Left colon (tissue), 2 donors: ENCODE measurements around the gene KAT14. TPM values are rescaled to one million over a fixed set of nuclear protein-coding genes. Genes with fewer than 3 reads are reported as not detected.
"Not testable (repeated sequence)": the region's sequence is repeated elsewhere in the genome, so short reads cannot be mapped to it uniquely, and the experiment has no call there.

ENCODE experiments used
- ATAC-seq: fragments of 200-7000 bp; cut with Tn5 transposase; one replicate; pipeline ENCODE4 v1.9.1; 2020; ENCODE audit warnings: mild to moderate bottlenecking, moderate library complexity
- DNase-seq, 2 donors: peaks; one replicate each; pipeline ENCODE4 v3.0.0-alpha.2; 2020
- intact Hi-C, 2 donors: fragments of 100-400 bp; cut with DNase I in 1 of 2; cut with micrococcal nuclease in 1 of 2; formaldehyde crosslinking; loops; one replicate each; pipeline versions ENCODE4 v1.11.2 to v1.14.0; 2022; cut with DNase I, micrococcal nuclease
- long read RNA-seq: library from polyadenylated mRNA; unstranded; transcript quantifications from one replicate; pipeline ENCODE4 v2.0.0, GENCODE V29; 2021
- total RNA-seq, 2 donors: library from RNA; stranded (reverse); fragmentation: NEBNext Ultra II Directional; extraction: Animal tissue kit (Norgen Biotek cat#: 25700); gene quantifications; one replicate each; pipeline ENCODE4 v1.2.1, GENCODE V29; 2021
- donor health status: DM: no; HTN: no; CAD: no.
- donor health status: DM: yes; HTN: yes; CAD: no.

The KAT14 gene
- 10 to 100 TPM; 11.6 to 16.8 TPM for total RNA-seq
- long read RNA-seq, partial matches to known transcripts = 3 of 15 reads
- long read RNA-seq, other reads (novel, unspliced or antisense) = 12 of 15 reads

- ATAC-seq (peak; percentile 85), DNase-seq (peak; percentile 88 to 93)
- intact Hi-C loops = no loop called here
Observed at GRCh38 chr20:18137412-18138265, at the start of gene KAT14, which contains the start of gene PET117. KAT14 (plus strand) TSS chr20:18137863; CDS start chr20:18142661, 4,798 bp downstream. PET117 (plus strand) TSS chr20:18137863; CDS start chr20:18137956, 93 bp downstream.

- ATAC-seq, DNase-seq, intact Hi-C loops: not testable (repeated sequence)
Observed at GRCh38 chr20:18088298-18088697, 49.4 kb upstream of the KAT14 start.

GRCh38 chr20:18088841-18089240 is 48.8 kb upstream of the KAT14 start:
- intact Hi-C loops, DNase-seq, ATAC-seq: not testable (repeated sequence)

GRCh38 chr20:18090044-18090443 is 47.6 kb upstream of the KAT14 start:
- DNase-seq (no peak), ATAC-seq (no peak)
- intact Hi-C loops = no loop called here

- no peak for ATAC-seq
- no peak for DNase-seq
- intact Hi-C loops = no loop called here
Observed at GRCh38 chr20:18090477-18090876, 47.2 kb upstream of the KAT14 start.

- DNase-seq = no peak
- intact Hi-C loops = no loop called here
- ATAC-seq = peak; percentile 95
Observed at GRCh38 chr20:18091623-18092022, 46.0 kb upstream of the KAT14 start.

- intact Hi-C loops = no loop called here
- DNase-seq (no peak), ATAC-seq (no peak)
Observed at GRCh38 chr20:18092890-18093289, 44.8 kb upstream of the KAT14 start.

GRCh38 chr20:18093388-18093787 is 44.3 kb upstream of the KAT14 start:
- ATAC-seq (no peak), DNase-seq (no peak)
- intact Hi-C loops = no loop called here

- ATAC-seq (peak; percentile 48), DNase-seq (no peak)
Observed at GRCh38 chr20:18094191-18094590, 43.5 kb upstream of the KAT14 start.

GRCh38 chr20:18100569-18100968 is 37.1 kb upstream of the KAT14 start:
- not testable (repeated sequence) for DNase-seq, ATAC-seq

More at GRCh38 chr20:18094191-18094590, 43.5 kb upstream of the KAT14 start:
- intact Hi-C loops = no loop called here

GRCh38 chr20:18101125-18101810 is 36.4 kb upstream of the KAT14 start:
- intact Hi-C loops = no loop called here
- peak; percentile 30 for ATAC-seq
- DNase-seq = no peak

More at GRCh38 chr20:18100569-18100968, 37.1 kb upstream of the KAT14 start:
- intact Hi-C loops = not testable (repeated sequence)

- intact Hi-C loops = no loop called here
- peak; percentile 93 for ATAC-seq
- DNase-seq = no peak
Observed at GRCh38 chr20:18103497-18103896, 34.2 kb upstream of the KAT14 start.

GRCh38 chr20:18108326-18108725 is 29.3 kb upstream of the KAT14 start:
- intact Hi-C loops = no loop called here
- no peak for ATAC-seq
- no peak for DNase-seq

- intact Hi-C loops = not testable (repeated sequence)
Observed at GRCh38 chr20:18128574-18128973, 9.1 kb upstream of the KAT14 start.

GRCh38 chr20:18132663-18133062 is 5.0 kb upstream of the KAT14 start:
- DNase-seq (no peak), ATAC-seq (no peak)
- intact Hi-C loops = no loop called here

More at GRCh38 chr20:18128574-18128973, 9.1 kb upstream of the KAT14 start:
- not testable (repeated sequence) for DNase-seq, ATAC-seq

- peak; percentile 42 for ATAC-seq
- DNase-seq = peak; percentile 25 to 31
- intact Hi-C loops = no loop called here
Observed at GRCh38 chr20:18133962-18134361, 3.7 kb upstream of the KAT14 start.

- peak; percentile 39 for ATAC-seq
- intact Hi-C loops = no loop called here
- DNase-seq = no peak
Observed at GRCh38 chr20:18138266-18138582, 561 bp downstream of the KAT14 start.

GRCh38 chr20:18138639-18139583 is 1.2 kb downstream of the KAT14 start:
- no peak for DNase-seq
- ATAC-seq = peak; percentile 62
- intact Hi-C loops = no loop called here

- intact Hi-C loops = no loop called here
- no peak for DNase-seq
- no peak for ATAC-seq
Observed at GRCh38 chr20:18139832-18140231, 2.2 kb downstream of the KAT14 start.
